OCI-LY7 (cell line): ENCODE results near the gene ATP11A. TPM values are rescaled to one million over a fixed set of nuclear protein-coding genes. Genes with fewer than 3 reads are reported as not detected.

ENCODE experiments used
- BruUV-seq: library from RNA; stranded (reverse); fragments of 400-500 nt; replicated peaks from 2 replicates; lab custom pipeline; 2021; lab: Mats Ljungman, UMichigan
- CTCF ChIA-PET: fragments of 300-600 bp; sonication (Branson Sonifier 250); formaldehyde crosslinking; loops from one replicate; lab custom pipeline; 2022; ENCODE audit warnings: antibody characterized with exemption; ENCODE audit not compliant: unreplicated experiment; lab: Charles Lee
- POLR2A ChIA-PET: fragments of 300-600 bp; sonication (Branson Sonifier 250); formaldehyde crosslinking; loops from one replicate; lab custom pipeline; 2022; ENCODE audit warnings: antibody characterized with exemption; lab: Charles Lee
- DNase-seq: peaks from one replicate; pipeline ENCODE4 v3.0.0-alpha.2; 2015; ENCODE audit warnings: low spot score
- H2AFZ ChIP-seq: fragments of 200-600 bp; sonication (generic), shearing (Covaris generic); 2 replicates; pipeline ENCODE4 v1.6.1; 2014; ENCODE audit warnings: mild to moderate bottlenecking, antibody characterized with exemption, low read length, moderate library complexity
- H3K27ac ChIP-seq: fragments of 200-600 bp; sonication (generic); 2 replicates; pipeline ENCODE4 v1.5.1; 2014; ENCODE audit warnings: mixed run types, low read depth, mild to moderate bottlenecking, moderate library complexity, low read length, inconsistent platforms; ENCODE audit not compliant: poor library complexity, severe bottlenecking
- H3K36me3 ChIP-seq: fragments of 200-600 bp; sonication (generic); 2 replicates; pipeline ENCODE4 v1.6.1; 2014; ENCODE audit warnings: mild to moderate bottlenecking, antibody characterized with exemption, low read length, moderate library complexity, mixed read lengths; ENCODE audit not compliant: insufficient read depth
- H3K4me1 ChIP-seq: fragments of 200-600 bp; sonication (generic); 2 replicates; pipeline ENCODE4 v1.5.1; 2014; ENCODE audit warnings: mild to moderate bottlenecking, low read length; ENCODE audit not compliant: insufficient read depth, poor library complexity, severe bottlenecking
- H3K4me2 ChIP-seq: fragments of 200-600 bp; sonication (generic); 2 replicates; pipeline ENCODE4 v1.6.1; 2014; ENCODE audit warnings: mild to moderate bottlenecking, low read length
- H3K4me3 ChIP-seq: fragments of 200-600 bp; sonication (generic); 2 replicates; pipeline ENCODE4 v1.5.1; 2014; ENCODE audit warnings: mild to moderate bottlenecking, low read depth, low read length; ENCODE audit not compliant: poor library complexity, severe bottlenecking
- H3K79me2 ChIP-seq: fragments of 200-600 bp; sonication (generic); 2 replicates; pipeline ENCODE4 v1.6.1; 2016; ENCODE audit warnings: low read depth, mild to moderate bottlenecking, low read length, moderate library complexity, mixed read lengths; ENCODE audit not compliant: insufficient read depth
- H3K9me2 ChIP-seq: fragments of 200-600 bp; sonication (generic); 2 replicates; pipeline ENCODE4 v1.6.1; 2016; ENCODE audit warnings: mild to moderate bottlenecking, low read length, mixed read lengths; ENCODE audit not compliant: insufficient read depth
- H3K9me3 ChIP-seq: fragments of 200-600 bp; sonication (generic); 2 replicates; pipeline ENCODE4 v1.6.1; 2014; ENCODE audit warnings: mild to moderate bottlenecking, mixed run types, low read length, mixed read lengths
- H4K20me1 ChIP-seq: fragments of 200-600 bp; sonication (generic); 2 replicates; pipeline ENCODE4 v1.6.1; 2014; ENCODE audit warnings: mild to moderate bottlenecking, antibody characterized with exemption, low read length, moderate library complexity, mixed read lengths; ENCODE audit not compliant: insufficient read depth
- CTCF ChIP-seq: fragments of 200-600 bp; sonication (generic); conservative IDR thresholded peaks from 2 replicates; pipeline ENCODE4 v1.5.1; 2014; ENCODE audit warnings: mild to moderate bottlenecking, antibody characterized with exemption, low read length, moderate library complexity, mixed read lengths
- EZH2phosphoT487 ChIP-seq: fragments of 200-600 bp; sonication (generic); IDR thresholded peaks from 2 replicates; pipeline ENCODE4 v1.6.1; 2018; ENCODE audit warnings: low read depth, borderline replicate concordance, mild to moderate bottlenecking, mixed run types, antibody characterized with exemption, low read length, moderate library complexity, mixed read lengths
- intact Hi-C: fragments of 100-400 bp; cut with micrococcal nuclease; formaldehyde crosslinking; loops from one replicate; pipeline ENCODE4 v1.10.0; 2022; ENCODE audit not compliant: unreplicated experiment
- total RNA-seq, 2 experiments: library from RNA; depleted of rRNA in 1 of 2; stranded (reverse); fragments of >200 nt in 1 of 2; shearing (Covaris generic) in 1 of 2; gene quantifications; 2 replicates each; pipeline ENCODE4 v1.2.3, GENCODE V29; 2014 to 2022

Gene ATP11A
- total RNA-seq, 2 experiments from 2014 or later = 8.8 to 23.1 TPM

- BruUV-seq = no TSS peak
- Histone ChIP-seq H4K20me1 (no peaks in the 10 kb centered on the region), H3K9me3 (no peaks in the 10 kb centered on the region)
Observed at GRCh38 chr13:112873851-112874750, 184.3 kb downstream of the ATP11A start.

DNA sequence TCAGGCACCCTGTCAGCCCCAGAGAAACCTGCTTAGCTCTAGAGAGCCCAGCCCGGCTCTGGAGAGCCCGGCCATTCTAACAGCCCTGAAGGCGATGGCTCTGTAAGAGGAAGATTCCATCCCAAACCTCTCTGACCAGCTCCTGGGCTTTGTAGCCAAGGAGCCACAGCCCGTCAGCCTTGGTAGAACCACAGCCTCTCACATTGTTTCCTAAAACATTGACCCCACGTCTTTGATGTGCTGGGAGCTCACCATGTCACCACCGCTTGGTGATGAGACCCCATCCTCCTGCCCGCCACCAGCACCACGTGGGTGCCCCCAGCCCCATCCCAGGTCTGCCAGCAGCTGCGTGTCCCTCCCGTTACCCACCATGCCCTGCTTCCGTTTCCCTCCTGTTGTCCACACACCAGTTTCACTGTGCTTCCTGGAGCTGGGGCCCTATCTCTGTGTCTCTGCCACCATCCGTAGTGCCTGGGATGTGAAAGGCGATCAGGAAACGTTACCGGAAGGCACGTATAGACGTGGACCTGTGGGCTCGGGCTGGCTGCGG lies 185.0 kb downstream of the ATP11A start:
- no peaks in the 10 kb centered on the region for H4K20me1 ChIP-seq
- ChIA-PET POLR2A (no interaction called here), CTCF (interaction anchor here (0.6 to 0.7 kb wide), 2 partner anchors 19 to 406 kb away, joined by 3 read pairs; no protein-coding TSS in a partner anchor)
- no peak for DNase-seq
- H3K27ac ChIP-seq = no peak overlapping the region
- no peak overlapping the region for H2AFZ ChIP-seq
- intact Hi-C loops = loop anchor here (1.0 kb wide), 1 partner anchor 235 kb away; no protein-coding TSS in a partner anchor
- peaks cover 5% of the 10 kb centered on the region for H3K4me1 ChIP-seq
- H3K36me3 ChIP-seq = no peaks in the 10 kb centered on the region
- H3K79me2 ChIP-seq = no peaks in the 10 kb centered on the region
- no peaks in the 10 kb centered on the region for H3K9me3 ChIP-seq
- TF ChIP-seq EZH2phosphoT487 = no peak
- TF ChIP-seq CTCF = peak; percentile 4; the same call in 1 of the 2 replicates
- no peak overlapping the region for H3K4me3 ChIP-seq
- H3K9me2 ChIP-seq = no peaks in the 10 kb centered on the region
- BruUV-seq = no TSS peak
- H3K4me2 ChIP-seq = no peak overlapping the region

More at GRCh38 chr13:112873851-112874750, 184.3 kb downstream of the ATP11A start:
- Histone ChIP-seq H3K9me2 (no peaks in the 10 kb centered on the region), H3K79me2 (no peaks in the 10 kb centered on the region), H3K36me3 (no peaks in the 10 kb centered on the region), H2AFZ (no peak overlapping the region), H3K4me2 (peak overlapping the region; percentile 52; the same call in 1 of the 2 replicates), H3K4me3 (no peak overlapping the region), H3K4me1 (peaks cover 5% of the 10 kb centered on the region), H3K27ac (no peak overlapping the region)
- CTCF ChIA-PET = interaction anchor here (0.6 to 0.7 kb wide), 2 partner anchors 20 to 405 kb away, joined by 3 read pairs; no protein-coding TSS in a partner anchor
- peak; percentile 56 for DNase-seq
- POLR2A ChIA-PET = no interaction called here
- intact Hi-C loops = loop anchor here (1.0 kb wide), 1 partner anchor 234 kb away; no protein-coding TSS in a partner anchor
- TF ChIP-seq CTCF (peak; percentile 75), EZH2phosphoT487 (no peak)
